ENCODE data around the gene PERCC1.

DNA sequence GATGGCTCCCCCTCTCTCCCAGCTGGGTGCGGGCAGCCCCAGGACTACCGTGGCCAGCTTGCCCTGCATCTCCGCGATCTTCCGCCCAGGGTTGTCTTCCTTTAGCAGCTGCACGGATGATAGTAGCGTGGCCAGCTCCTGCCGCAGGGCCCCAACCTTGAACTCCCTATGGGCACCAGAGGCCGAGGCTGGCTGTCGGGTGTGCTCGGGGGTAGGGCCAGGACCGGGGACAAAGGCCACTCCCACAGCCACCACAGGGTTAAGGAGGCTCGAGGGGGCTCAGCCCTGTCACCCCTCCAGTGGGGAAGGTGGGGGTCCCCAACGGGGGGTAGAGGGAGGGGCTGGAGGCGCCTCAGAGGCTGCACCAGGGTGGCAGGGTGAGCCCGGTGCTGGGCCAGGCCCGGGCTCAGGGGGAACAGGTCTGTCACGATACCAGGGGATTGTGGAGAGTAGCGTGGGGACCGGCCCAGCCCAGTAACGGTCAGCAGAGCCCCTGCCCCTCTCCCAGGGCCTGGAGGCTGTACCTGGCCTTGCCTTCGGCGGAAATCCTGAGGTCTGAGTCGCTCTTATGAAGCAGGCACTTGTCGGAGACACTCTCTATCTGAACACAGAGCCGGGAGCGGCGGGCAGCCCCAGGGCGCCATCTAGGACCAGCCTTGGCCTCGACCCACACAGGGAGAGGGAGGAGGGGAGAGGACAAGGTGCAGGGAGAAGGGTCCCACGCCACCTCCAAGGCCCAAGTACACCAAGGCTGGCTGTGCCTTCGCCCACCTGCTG lies 5.2 kb downstream of the PERCC1 start:
- TF ChIP-seq CTCF (IDR thresholded peaks at IDR 0.05; ENCODE audit: low read depth, low read length, poor library complexity, severe bottlenecking), result no peak
- TF ChIP-seq EZH2phosphoT487 (IDR thresholded peaks at IDR 0.05; ENCODE audit: borderline replicate concordance, low read length), result no peak
